GM12878 (cell line): Measurements from ENCODE around the gene NXN. TPM values are rescaled to one million over a fixed set of nuclear protein-coding genes. Genes with fewer than 3 reads are reported as not detected.

ENCODE experiments used
- ATAC-seq: fragments of 200-7000 bp; cut with Tn5 transposase; 3 replicates; pipeline ENCODE4 v1.9.1; 2020; ENCODE audit warnings: mild to moderate bottlenecking, moderate library complexity
- BruUV-seq: library from RNA; stranded (reverse); fragments of 400-500 nt; replicated peaks from 2 replicates; lab custom pipeline; 2021; lab: Mats Ljungman, UMichigan
- CTCF ChIA-PET: fragments of 300-600 bp; sonication (Branson Sonifier 250); formaldehyde crosslinking; extraction: SDS; loops from one replicate; lab custom pipeline; 2021; ENCODE audit warnings: inconsistent platforms; lab: Yijun Ruan, JAX
- POLR2A ChIA-PET: fragments of 350-600 bp; formaldehyde crosslinking; extraction: SDS; loops from one replicate; lab custom pipeline; 2021; ENCODE audit warnings: inconsistent platforms; lab: Charles Lee
- RAD21 ChIA-PET: fragments of 300-600 bp; sonication (Branson Sonifier 250); formaldehyde crosslinking; loops from one replicate; lab custom pipeline; 2023; ENCODE audit warnings: antibody characterized with exemption; ENCODE audit not compliant: unreplicated experiment; lab: Charles Lee
- SMC1A ChIA-PET: fragments of 300-600 bp; sonication (Branson Sonifier 250); formaldehyde crosslinking; loops from one replicate; lab custom pipeline; 2023; ENCODE audit not compliant: unreplicated experiment, uncharacterized antibody; lab: Charles Lee
- DNase-seq: peaks from one replicate; pipeline ENCODE4 v3.0.0-alpha.2; 2011; ENCODE audit warnings: low read depth, low spot score
- FAIRE-seq: peaks from 3 replicates; lab custom pipeline; 2011; peaks lifted over from hg19 to GRCh38; lab: Jason Lieb, UNC
- H2AFZ ChIP-seq: 2 replicates; pipeline ENCODE4 v1.6.0; 2011; ENCODE audit warnings: low read depth, low read length, control low read depth; ENCODE audit not compliant: control insufficient read depth
- H3K27ac ChIP-seq: 2 replicates; pipeline ENCODE4 v1.5.1; 2011; ENCODE audit warnings: control low read depth; ENCODE audit not compliant: control insufficient read depth, insufficient read depth
- H3K27me3 ChIP-seq, 2 experiments: replicated peaks in 1 of 2; 2 replicates each; pipeline versions ENCODE4 v1.6.0 to v1.6.1; 2011; ENCODE audit warnings: low read length in 1 of 2; ENCODE audit not compliant: control insufficient read depth in 2 of 2, insufficient read depth in 2 of 2
- H3K36me3 ChIP-seq, 2 experiments: 2 replicates each; pipeline ENCODE4 v1.5.1; 2011; ENCODE audit warnings: low read length in 1 of 2; ENCODE audit not compliant: control insufficient read depth in 2 of 2, insufficient read depth in 2 of 2
- H3K4me1 ChIP-seq: 2 replicates; pipeline ENCODE4 v1.6.1; 2011; ENCODE audit warnings: mild to moderate bottlenecking, low read length, moderate library complexity, mixed read lengths; ENCODE audit not compliant: control insufficient read depth, insufficient read depth
- H3K4me2 ChIP-seq: 2 replicates; pipeline ENCODE4 v1.6.0; 2011; ENCODE audit warnings: control low read depth; ENCODE audit not compliant: control insufficient read depth, insufficient read depth
- H3K4me3 ChIP-seq: fragments of 200-600 bp; sonication (generic); 2 replicates; pipeline ENCODE4 v1.5.1; 2016
- H3K79me2 ChIP-seq: 2 replicates; pipeline ENCODE4 v1.6.0; 2011; ENCODE audit warnings: low read length; ENCODE audit not compliant: control insufficient read depth, insufficient read depth
- H3K9ac ChIP-seq: 2 replicates; pipeline ENCODE4 v1.8.0; 2011; ENCODE audit warnings: low read length, control low read depth, mixed read lengths; ENCODE audit not compliant: control insufficient read depth, insufficient read depth
- H3K9me3 ChIP-seq: replicated peaks from 3 replicates; pipeline ENCODE4 v1.5.1; 2011; ENCODE audit warnings: mild to moderate bottlenecking, low read length; ENCODE audit not compliant: control insufficient read depth, insufficient read depth
- H4K20me1 ChIP-seq: 2 replicates; pipeline ENCODE4 v1.6.0; 2011; ENCODE audit not compliant: control insufficient read depth, insufficient read depth
- CHD4 ChIP-seq: fragments of 200-600 bp; sonication (generic); IDR thresholded peaks from 2 replicates; pipeline ENCODE4 v1.6.1; 2016; ENCODE audit warnings: mild to moderate bottlenecking
- EZH2 ChIP-seq: IDR thresholded peaks from 2 replicates; pipeline ENCODE4 v1.6.1; 2012; ENCODE audit warnings: low read depth, mild to moderate bottlenecking, control low read depth, inconsistent platforms, low read length, borderline replicate concordance; ENCODE audit not compliant: control insufficient read depth
- FOS ChIP-seq: IDR thresholded peaks from 3 replicates; pipeline ENCODE4 v1.6.1; 2011; ENCODE audit warnings: borderline replicate concordance; ENCODE audit not compliant: insufficient read length; ENCODE audit errors: extremely low read depth
- GABPA ChIP-seq: IDR thresholded peaks from 2 replicates; pipeline ENCODE4 v1.6.1; 2014; ENCODE audit warnings: antibody characterized with exemption, low read depth, mild to moderate bottlenecking, inconsistent platforms
- KLF5 ChIP-seq: fragments of 450-650 bp; IDR thresholded peaks from 2 replicates; pipeline ENCODE4 v1.6.1; 2014; ENCODE audit warnings: mild to moderate bottlenecking; ENCODE audit not compliant: partially characterized antibody
- POLR2AphosphoS2 ChIP-seq: IDR thresholded peaks from 2 replicates; pipeline ENCODE4 v1.6.1; 2011; ENCODE audit warnings: low read depth, mild to moderate bottlenecking, low read length, improper control_type of control experiment, moderate library complexity
- RCOR1 ChIP-seq: conservative IDR thresholded peaks from 2 replicates; pipeline ENCODE4 v1.6.1; 2012; ENCODE audit warnings: low read depth, low read length, improper control_type of control experiment
- REST ChIP-seq: IDR thresholded peaks from 2 replicates; pipeline ENCODE4 v1.6.1; 2012; ENCODE audit warnings: mild to moderate bottlenecking, low read depth, low read length
- ZNF592 ChIP-seq: fragments of 450-650 bp; IDR thresholded peaks from 2 replicates; pipeline ENCODE4 v1.6.1; 2017; ENCODE audit warnings: mild to moderate bottlenecking, moderate library complexity
- ZSCAN29 ChIP-seq: fragments of 450-650 bp; IDR thresholded peaks from 2 replicates; pipeline ENCODE4 v1.6.1; 2017; ENCODE audit warnings: mild to moderate bottlenecking, moderate library complexity
- WGBS: methylation state at CpG from one replicate; pipeline ENCODE4 v1.1.6; 2016; ENCODE audit warnings: low lambda C conversion rate; ENCODE audit not compliant: insufficient replicate concordance, insufficient coverage; ENCODE audit errors: missing lambda C conversion rate; 5-methylcytosine and 5-hydroxymethylcytosine counted together
- in situ Hi-C: fragments of 300-500 bp; cut with MboI; formaldehyde crosslinking; loops from 9 replicates; pipeline ENCODE4 v1.14.3; 2018; ENCODE audit warnings: mixed read lengths
- intact Hi-C: fragments of 100-400 bp; cut with micrococcal nuclease; formaldehyde crosslinking; loops from one replicate; pipeline ENCODE4 v1.14.2; 2022; ENCODE audit not compliant: unreplicated experiment
- polyA plus RNA-seq, 11 experiments: library from polyadenylated mRNA; depleted of rRNA in 4 of 11; unstranded in 6 of 11; stranded (reverse) in 5 of 11; fragments of >200 nt; fragmentation: Nextera tagmentation in 4 of 11; fragmentation: Illumina TruSeq in 1 of 11; extraction: Ambion mirVana in 4 of 11; extraction: Trizol in 1 of 11; gene quantifications; 1 replicate in 1 of 11; 2 replicates in 10 of 11; pipeline versions ENCODE4 v1.2.1 to v1.2.3, GENCODE V29; 2011 to 2016; ENCODE audit warnings: inconsistent platforms in 2 of 11, missing spikeins in 2 of 11, low read depth in 1 of 11
- total RNA-seq, 4 experiments: library from RNA; depleted of rRNA in 3 of 4; stranded (reverse); fragments of >200 nt in 3 of 4; fragmentation: Illumina TruSeq in 1 of 4; extraction: Trizol in 1 of 4; gene quantifications; 2 replicates each; pipeline versions ENCODE4 v1.2.1 to v1.2.3, GENCODE V29; 2013 to 2021
- TF ChIP-seq, protein P1 (sequence below): fragments of 450-650 bp; IDR thresholded peaks from 2 replicates; pipeline ENCODE4 v1.6.1; 2016; ENCODE audit warnings: mild to moderate bottlenecking, moderate library complexity, borderline replicate concordance

Gene NXN
- total and polyA plus RNA-seq, 10 of the 15 experiments (the other 5 are each of a cell fraction or from before 2014, with no cell fraction given) = 0.04 to 1.2 (median 0.30) TPM

- TF ChIP-seq POLR2AphosphoS2 (no peak), FOS (no peak), CHD4 (no peak)
Observed at GRCh38 chr17:841313-841712, 138.3 kb downstream of the NXN start (continued).

GRCh38 chr17:838486-838885 lies 141.1 kb downstream of the NXN start:
- CTCF ChIA-PET = no interaction called here
- no peaks in the 10 kb centered on the region for H3K27me3 ChIP-seq
- no peak for DNase-seq
- H3K4me1 ChIP-seq = no peaks in the 10 kb centered on the region
- H3K4me3 ChIP-seq = no peak overlapping the region
- H4K20me1 ChIP-seq = no peaks in the 10 kb centered on the region
- no peaks in the 10 kb centered on the region for H3K9me3 ChIP-seq
- H3K79me2 ChIP-seq = no peaks in the 10 kb centered on the region
- H2AFZ ChIP-seq = no peak overlapping the region
- H3K36me3 ChIP-seq = no peaks in the 10 kb centered on the region
- no peak for ATAC-seq
- in situ Hi-C loops (no loop called here), intact Hi-C loops (no loop called here)
- POLR2A ChIA-PET = no interaction called here
- H3K27ac ChIP-seq = no peak overlapping the region
- 62% methylated on average over 11 of the region's 11 CpGs for WGBS
- BruUV-seq = no TSS peak
- no peak overlapping the region for H3K9ac ChIP-seq
- H3K4me2 ChIP-seq = no peak overlapping the region
- FAIRE-seq = no peak
- RAD21 ChIA-PET = no interaction called here
- SMC1A ChIA-PET = no interaction called here
- no peak for TF ChIP-seq EZH2
- no peak for TF ChIP-seq REST
- TF ChIP-seq, protein P1, sequence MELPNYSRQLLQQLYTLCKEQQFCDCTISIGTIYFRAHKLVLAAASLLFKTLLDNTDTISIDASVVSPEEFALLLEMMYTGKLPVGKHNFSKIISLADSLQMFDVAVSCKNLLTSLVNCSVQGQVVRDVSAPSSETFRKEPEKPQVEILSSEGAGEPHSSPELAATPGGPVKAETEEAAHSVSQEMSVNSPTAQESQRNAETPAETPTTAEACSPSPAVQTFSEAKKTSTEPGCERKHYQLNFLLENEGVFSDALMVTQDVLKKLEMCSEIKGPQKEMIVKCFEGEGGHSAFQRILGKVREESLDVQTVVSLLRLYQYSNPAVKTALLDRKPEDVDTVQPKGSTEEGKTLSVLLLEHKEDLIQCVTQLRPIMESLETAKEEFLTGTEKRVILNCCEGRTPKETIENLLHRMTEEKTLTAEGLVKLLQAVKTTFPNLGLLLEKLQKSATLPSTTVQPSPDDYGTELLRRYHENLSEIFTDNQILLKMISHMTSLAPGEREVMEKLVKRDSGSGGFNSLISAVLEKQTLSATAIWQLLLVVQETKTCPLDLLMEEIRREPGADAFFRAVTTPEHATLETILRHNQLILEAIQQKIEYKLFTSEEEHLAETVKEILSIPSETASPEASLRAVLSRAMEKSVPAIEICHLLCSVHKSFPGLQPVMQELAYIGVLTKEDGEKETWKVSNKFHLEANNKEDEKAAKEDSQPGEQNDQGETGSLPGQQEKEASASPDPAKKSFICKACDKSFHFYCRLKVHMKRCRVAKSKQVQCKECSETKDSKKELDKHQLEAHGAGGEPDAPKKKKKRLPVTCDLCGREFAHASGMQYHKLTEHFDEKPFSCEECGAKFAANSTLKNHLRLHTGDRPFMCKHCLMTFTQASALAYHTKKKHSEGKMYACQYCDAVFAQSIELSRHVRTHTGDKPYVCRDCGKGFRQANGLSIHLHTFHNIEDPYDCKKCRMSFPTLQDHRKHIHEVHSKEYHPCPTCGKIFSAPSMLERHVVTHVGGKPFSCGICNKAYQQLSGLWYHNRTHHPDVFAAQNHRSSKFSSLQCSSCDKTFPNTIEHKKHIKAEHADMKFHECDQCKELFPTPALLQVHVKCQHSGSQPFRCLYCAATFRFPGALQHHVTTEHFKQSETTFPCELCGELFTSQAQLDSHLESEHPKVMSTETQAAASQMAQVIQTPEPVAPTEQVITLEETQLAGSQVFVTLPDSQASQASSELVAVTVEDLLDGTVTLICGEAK = no peak
- no peak for TF ChIP-seq ZSCAN29
- TF ChIP-seq GABPA = no peak
- no peak for TF ChIP-seq RCOR1
- no peak for TF ChIP-seq ZNF592
- no peak for TF ChIP-seq KLF5
